B cell (primary cell): ENCODE measurements around the gene SDK2. TPM values are rescaled to one million over a fixed set of nuclear protein-coding genes. Genes with fewer than 3 reads are reported as not detected.

Experiments used
- ATAC-seq: fragments of 200-7000 bp; cut with Tn5 transposase; one replicate; pipeline ENCODE4 v1.10.0; 2021; ENCODE audit warnings: low read depth, mild to moderate bottlenecking, moderate number of reproducible peaks, moderate library complexity
- CTCF ChIA-PET: fragments of 350-600 bp; sonication (Branson Sonifier 250); formaldehyde crosslinking; loops from one replicate; lab custom pipeline; 2021; ENCODE audit warnings: antibody characterized with exemption, inconsistent platforms; lab: Charles Lee
- POLR2A ChIA-PET: fragments of 350-600 bp; sonication (Branson Sonifier 250); formaldehyde crosslinking; loops from one replicate; lab custom pipeline; 2021; ENCODE audit warnings: antibody characterized with exemption; lab: Charles Lee
- DNase-seq: peaks from one replicate; pipeline ENCODE4 v3.0.0; 2013
- H2AFZ ChIP-seq: 2 replicates; pipeline ENCODE4 v1.6.1; 2012; ENCODE audit warnings: mild to moderate bottlenecking, low read depth, low read length; ENCODE audit not compliant: insufficient read depth, poor library complexity, severe bottlenecking
- H3K27ac ChIP-seq, 2 donors: 1 replicate in 1 of 2; 2 replicates in 1 of 2; pipeline ENCODE4 v1.5.1; 2012 to 2013; ENCODE audit warnings: low read length in 2 of 2, mild to moderate bottlenecking in 2 of 2, moderate library complexity in 1 of 2
- H3K27me3 ChIP-seq, 4 experiments: fragments of 200-600 bp in 1 of 4; sonication (generic) in 1 of 4; replicated peaks in 1 of 4; 1 replicate in 2 of 4; 2 replicates in 2 of 4; pipeline versions ENCODE4 v1.6.1 to v1.7.0; 2013 to 2016; ENCODE audit warnings: low read length in 3 of 4, mild to moderate bottlenecking in 2 of 4, mixed read lengths in 1 of 4, moderate library complexity in 1 of 4; ENCODE audit not compliant: insufficient read depth in 4 of 4, control insufficient read depth in 3 of 4; ENCODE audit errors: control extremely low read depth in 1 of 4
- H3K36me3 ChIP-seq, 2 experiments: replicated peaks in 1 of 2; 1 replicate in 1 of 2; 2 replicates in 1 of 2; pipeline versions ENCODE4 v1.6.1 to v1.7.1; 2013; ENCODE audit warnings: low read length in 1 of 2; ENCODE audit not compliant: insufficient read depth in 2 of 2, control insufficient read depth in 1 of 2; ENCODE audit errors: control extremely low read depth in 1 of 2, extremely low read depth in 1 of 2
- H3K4me1 ChIP-seq, 2 donors: fragments of 200-600 bp in 1 of 2; sonication (generic) in 1 of 2; 1 replicate in 1 of 2; 2 replicates in 1 of 2; pipeline versions ENCODE4 v1.5.1 to v1.6.1; 2013 to 2017; ENCODE audit warnings: low read length in 2 of 2; ENCODE audit not compliant: control insufficient read depth in 2 of 2, insufficient read depth in 2 of 2
- H3K4me2 ChIP-seq: replicated peaks from 2 replicates; pipeline ENCODE3; 2012; ENCODE audit warnings: mild to moderate bottlenecking, low read depth, low read length; ENCODE audit not compliant: poor library complexity, severe bottlenecking
- H3K4me3 ChIP-seq, 5 experiments: fragments of 200-600 bp in 1 of 5; sonication (generic) in 1 of 5; 1 replicate in 3 of 5; 2 replicates in 2 of 5; pipeline versions ENCODE4 v1.5.1 to v1.7.0; 2011 to 2016; ENCODE audit warnings: low read length in 4 of 5, mild to moderate bottlenecking in 4 of 5, low read depth in 2 of 5, control low read depth in 1 of 5, moderate library complexity in 1 of 5; ENCODE audit not compliant: insufficient read depth in 1 of 5; ENCODE audit errors: control extremely low read depth in 1 of 5, extremely low read depth in 1 of 5
- H3K79me2 ChIP-seq: fragments of 200-600 bp; sonication (generic); one replicate; pipeline ENCODE4 v1.6.0; 2016; ENCODE audit warnings: low read length; ENCODE audit not compliant: control insufficient read depth, insufficient read depth
- H3K9ac ChIP-seq: fragments of 200-600 bp; sonication (generic); 2 replicates; pipeline ENCODE4 v1.6.1; 2017; ENCODE audit warnings: mild to moderate bottlenecking, low read length, moderate library complexity
- H3K9me3 ChIP-seq, 3 donors: one replicate each; pipeline versions ENCODE4 v1.6.1 to v1.7.1; 2013; ENCODE audit warnings: low read length in 2 of 3; ENCODE audit not compliant: control insufficient read depth in 2 of 3, insufficient read depth in 1 of 3; ENCODE audit errors: control extremely low read depth in 1 of 3
- H4K20me1 ChIP-seq: 2 replicates; pipeline ENCODE4 v1.6.0; 2012; ENCODE audit warnings: mild to moderate bottlenecking, low read length; ENCODE audit not compliant: insufficient read depth, control insufficient read depth, poor library complexity, severe bottlenecking
- H3K27ac Mint-ChIP-seq: one replicate; pipeline ENCODE4 v1.8.0; 2021; ENCODE audit warnings: mixed read lengths
- H3K27me3 Mint-ChIP-seq: one replicate; pipeline ENCODE4 v1.8.0; 2021; ENCODE audit warnings: mixed read lengths
- H3K4me1 Mint-ChIP-seq: one replicate; pipeline ENCODE4 v1.8.0; 2021; ENCODE audit warnings: mixed read lengths
- H3K4me3 Mint-ChIP-seq: one replicate; pipeline ENCODE4 v1.8.0; 2021; ENCODE audit warnings: mixed read lengths
- H3K9me3 Mint-ChIP-seq: one replicate; pipeline ENCODE4 v1.8.0; 2022; ENCODE audit warnings: mixed read lengths; ENCODE audit not compliant: insufficient read depth
- EZH2 ChIP-seq: IDR thresholded peaks from 2 replicates; pipeline ENCODE4 v1.6.1; 2012; ENCODE audit warnings: borderline replicate concordance, low read depth, mild to moderate bottlenecking, moderate library complexity, low read length; ENCODE audit not compliant: insufficient read depth, poor library complexity, severe bottlenecking
- WGBS: methylation state at CpG from one replicate; pipeline ENCODE4 v1.1.5; 2013; ENCODE audit warnings: missing lambda C conversion rate; ENCODE audit not compliant: insufficient coverage; 5-methylcytosine and 5-hydroxymethylcytosine counted together
- intact Hi-C: fragments of 100-400 bp; cut with micrococcal nuclease; formaldehyde crosslinking; loops from one replicate; pipeline ENCODE4 v1.10.0; 2022
- polyA plus RNA-seq: library from polyadenylated mRNA; depleted of rRNA; stranded (reverse); fragments of >200 nt; gene quantifications from 2 replicates; pipeline ENCODE4 v1.2.3, GENCODE V29; 2012
- total RNA-seq, 2 donors: library from RNA; stranded (reverse); fragments of 120-200 nt in 1 of 2; gene quantifications; 1 replicate in 1 of 2; 2 replicates in 1 of 2; pipeline versions ENCODE4 v1.2.3 to v1.2.4, GENCODE V29; 2013 to 2022
- TF ChIP-seq, protein P1 (sequence below): fragments of 200-600 bp; IDR thresholded peaks from one replicate; pipeline ENCODE4 v1.8.0; 2022; ENCODE audit warnings: antibody characterized with exemption, mild to moderate bottlenecking

SDK2 gene
- total and polyA plus RNA-seq, 2 donors (not counting 1 experiment from before 2014, with no cell fraction given), result 3.2 to 13.0 TPM

DNA sequence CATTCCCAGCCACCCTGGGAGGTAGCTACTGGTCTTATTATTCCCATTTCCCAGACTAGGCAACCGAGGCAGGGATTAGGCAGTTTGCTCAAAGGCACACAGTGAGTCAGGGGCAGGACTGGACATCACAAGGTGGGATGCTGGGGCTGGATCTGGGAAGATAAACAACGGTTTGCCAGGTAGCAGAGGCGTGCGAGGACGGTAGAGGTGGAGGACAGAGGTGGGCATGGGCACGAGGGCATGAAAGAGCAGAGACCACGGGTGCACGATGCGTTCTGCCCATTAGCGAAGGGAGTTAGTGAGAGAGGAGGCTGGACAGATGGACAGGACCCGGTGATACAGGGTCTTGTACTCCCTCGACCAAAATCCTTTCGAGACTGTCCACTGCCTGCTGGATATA is 148.0 kb downstream of the SDK2 start:
- ChIA-PET CTCF (no interaction called here), POLR2A (no interaction called here)
- Histone ChIP-seq H3K4me2 (no peak overlapping the region), H3K9me3 (no peaks in the 10 kb centered on the region), H2AFZ (no peak overlapping the region), H4K20me1 (peaks cover 13% of the 10 kb centered on the region), H3K9ac (no peak overlapping the region), H3K27ac (no peak overlapping the region), H3K4me3 (no peak overlapping the region), H3K27me3 (no peaks in the 10 kb centered on the region), H3K4me1 (no peaks in the 10 kb centered on the region), H3K36me3 (no peaks in the 10 kb centered on the region), H3K79me2 (peaks cover 15% of the 10 kb centered on the region)
- DNase-seq (no peak), ATAC-seq (no peak)
- intact Hi-C loops, result no loop called here
- H3K9me3 Mint-ChIP-seq, result no peaks in the 10 kb centered on the region
- no peaks in the 10 kb centered on the region for H3K27me3 Mint-ChIP-seq
- H3K4me3 Mint-ChIP-seq, result no peak overlapping the region
- WGBS, result 90% methylated on average over 13 of the region's 13 CpGs
- no peak overlapping the region for H3K27ac Mint-ChIP-seq
- TF ChIP-seq, protein P1, sequence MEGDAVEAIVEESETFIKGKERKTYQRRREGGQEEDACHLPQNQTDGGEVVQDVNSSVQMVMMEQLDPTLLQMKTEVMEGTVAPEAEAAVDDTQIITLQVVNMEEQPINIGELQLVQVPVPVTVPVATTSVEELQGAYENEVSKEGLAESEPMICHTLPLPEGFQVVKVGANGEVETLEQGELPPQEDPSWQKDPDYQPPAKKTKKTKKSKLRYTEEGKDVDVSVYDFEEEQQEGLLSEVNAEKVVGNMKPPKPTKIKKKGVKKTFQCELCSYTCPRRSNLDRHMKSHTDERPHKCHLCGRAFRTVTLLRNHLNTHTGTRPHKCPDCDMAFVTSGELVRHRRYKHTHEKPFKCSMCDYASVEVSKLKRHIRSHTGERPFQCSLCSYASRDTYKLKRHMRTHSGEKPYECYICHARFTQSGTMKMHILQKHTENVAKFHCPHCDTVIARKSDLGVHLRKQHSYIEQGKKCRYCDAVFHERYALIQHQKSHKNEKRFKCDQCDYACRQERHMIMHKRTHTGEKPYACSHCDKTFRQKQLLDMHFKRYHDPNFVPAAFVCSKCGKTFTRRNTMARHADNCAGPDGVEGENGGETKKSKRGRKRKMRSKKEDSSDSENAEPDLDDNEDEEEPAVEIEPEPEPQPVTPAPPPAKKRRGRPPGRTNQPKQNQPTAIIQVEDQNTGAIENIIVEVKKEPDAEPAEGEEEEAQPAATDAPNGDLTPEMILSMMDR, result no peak
- TF ChIP-seq EZH2, result no peak
- no peaks in the 10 kb centered on the region for H3K4me1 Mint-ChIP-seq

DNA sequence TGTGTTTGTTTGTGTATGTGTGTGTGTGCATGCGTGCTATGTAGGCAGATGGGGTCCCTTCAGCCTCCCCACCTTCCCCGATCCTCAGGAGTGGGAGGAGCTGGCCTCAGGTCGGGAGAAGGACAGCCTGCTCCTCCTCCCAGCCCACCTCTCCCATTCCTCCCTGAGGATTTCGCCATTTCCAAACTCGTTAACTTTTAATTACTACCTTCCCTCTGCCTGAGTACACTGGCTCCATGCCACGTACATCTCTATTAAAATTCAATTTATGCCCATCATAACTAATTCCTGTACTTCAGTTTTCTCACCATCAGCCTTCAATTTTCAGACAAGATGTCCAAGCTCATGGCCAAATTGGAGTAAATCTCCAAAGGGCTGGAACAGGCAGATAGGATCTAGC is 148.6 kb downstream of the SDK2 start:
- no peaks in the 10 kb centered on the region for H3K27me3 ChIP-seq
- Mint-ChIP-seq H3K27me3 (no peaks in the 10 kb centered on the region), H3K27ac (no peak overlapping the region), H3K9me3 (no peaks in the 10 kb centered on the region), H3K4me3 (no peak overlapping the region), H3K4me1 (no peaks in the 10 kb centered on the region)
- H3K27ac ChIP-seq, result no peak overlapping the region
- no peak for DNase-seq
- WGBS, result 88% methylated on average over 5 of the region's 6 CpGs
- no peaks in the 10 kb centered on the region for H3K36me3 ChIP-seq
- no peak overlapping the region for H3K4me3 ChIP-seq
- intact Hi-C loops, result no loop called here
- H3K4me1 ChIP-seq, result no peaks in the 10 kb centered on the region
- H3K9me3 ChIP-seq, result no peaks in the 10 kb centered on the region
- TF ChIP-seq, protein P1, result no peak
- TF ChIP-seq EZH2, result no peak
- ChIA-PET POLR2A (no interaction called here), CTCF (no interaction called here)
- no peak overlapping the region for H3K9ac ChIP-seq
- no peak for ATAC-seq
- H3K79me2 ChIP-seq, result peaks cover 13% of the 10 kb centered on the region
- no peak overlapping the region for H3K4me2 ChIP-seq
- no peak overlapping the region for H2AFZ ChIP-seq
- H4K20me1 ChIP-seq, result peaks cover 13% of the 10 kb centered on the region
